ENCODE measurements around the gene MTA2. TPM values are rescaled to one million over a fixed set of nuclear protein-coding genes. Genes with fewer than 3 reads are reported as not detected.

MTA2 gene
- total RNA-seq, 4 donors from 2014 or later = 47.9 to 74.7 (median 58.9) TPM

- Histone ChIP-seq H3K27me3 (no peaks in the 10 kb centered on the region), H3K4me1 (peaks cover 39 to 77% (median 65%) of the 10 kb centered on the region in 4 donors), H3K27ac (peak overlapping the region; percentile 74 to 99 (median 94)), H3K9me3 (no peaks in the 10 kb centered on the region), H3K4me3 (peak overlapping the region in 3 of 4 donors; percentile 5 to 29 (median 26)), H3K36me3 (peaks cover 0 to 17% (median 0%) of the 10 kb centered on the region in 3 donors)
- TF ChIP-seq POLR2A (IDR thresholded peaks at IDR 0.05) = peak in 1 of 2 donors; percentile 64
- TF ChIP-seq CTCF (IDR thresholded peaks at IDR 0.05) = peak in 1 of 6 experiments; percentile 1
- DNase-seq = peak; percentile 89 to 95 (median 89)
Observed at GRCh38 chr11:62556108-62556874, 45.4 kb downstream of the MTA2 start.

GRCh38 chr11:62555464-62556107, 46.1 kb downstream of the MTA2 start:
- Histone ChIP-seq H3K9me3 (no peaks in the 10 kb centered on the region), H3K27ac (peak overlapping the region; percentile 74 to 99 (median 94)), H3K4me3 (peak overlapping the region in 1 of 4 donors; percentile 26), H3K27me3 (no peaks in the 10 kb centered on the region), H3K36me3 (peaks cover 0 to 17% (median 0%) of the 10 kb centered on the region in 3 donors), H3K4me1 (peaks cover 36 to 77% (median 67%) of the 10 kb centered on the region in 4 donors)
- TF ChIP-seq POLR2A (IDR thresholded peaks at IDR 0.05) (no peak), CTCF (IDR thresholded peaks at IDR 0.05) (no peak)
- peak in 2 of 3 donors; percentile 81 to 82 for DNase-seq

- H3K36me3 ChIP-seq = peaks cover 0 to 13% (median 0%) of the 10 kb centered on the region in 3 donors
- no peak overlapping the region for H3K4me3 ChIP-seq
- H3K27me3 ChIP-seq = no peaks in the 10 kb centered on the region
- no peak for TF ChIP-seq POLR2A (IDR thresholded peaks at IDR 0.05)
- TF ChIP-seq CTCF (IDR thresholded peaks at IDR 0.05) = no peak
- H3K4me1 ChIP-seq = peaks cover 35 to 79% (median 65%) of the 10 kb centered on the region in 4 donors
- peak in 2 of 3 donors; percentile 64 to 72 for DNase-seq
- peak overlapping the region; percentile 74 to 99 (median 94) for H3K27ac ChIP-seq
- H3K9me3 ChIP-seq = no peaks in the 10 kb centered on the region
Observed at GRCh38 chr11:62554387-62555167, 47.1 kb downstream of the MTA2 start.

GRCh38 chr11:62553839-62554361, 47.8 kb downstream of the MTA2 start:
- H3K4me3 ChIP-seq = peak overlapping the region in 2 of 4 donors; percentile 26 to 27
- no peak for TF ChIP-seq CTCF (IDR thresholded peaks at IDR 0.05)
- TF ChIP-seq POLR2A (IDR thresholded peaks at IDR 0.05) = no peak
- H3K36me3 ChIP-seq = peaks cover 0 to 6% (median 0%) of the 10 kb centered on the region in 3 donors
- H3K4me1 ChIP-seq = peaks cover 35 to 82% (median 64%) of the 10 kb centered on the region in 4 donors
- DNase-seq = peak in 2 of 3 donors; percentile 74 to 87
- H3K27me3 ChIP-seq = no peaks in the 10 kb centered on the region
- no peaks in the 10 kb centered on the region for H3K9me3 ChIP-seq
- H3K27ac ChIP-seq = peak overlapping the region; percentile 74 to 99 (median 94)

Measured in Peyer's patch (tissue), 4 donors.